Thyroid gland (tissue), 4 donors: ENCODE data around the gene ARMH3. TPM values are rescaled to one million over a fixed set of nuclear protein-coding genes. Genes with fewer than 3 reads are reported as not detected.
A peak's percentile ranks its signal among the peaks of the same experiment; 100 is the strongest.
"Not testable (repeated sequence)": the region's sequence is repeated elsewhere in the genome, so short reads cannot be mapped to it uniquely, and the experiment has no call there.

Source experiments
- DNase-seq, 2 donors: peaks; one replicate each; pipeline ENCODE4 v3.0.0-alpha.2; 2019
- H3K27ac ChIP-seq, 3 donors: fragments of 200-600 bp; sonication (generic); 1 replicate in 2 of 3; 2 replicates in 1 of 3; pipeline ENCODE4 v1.5.1; 2016 to 2019; ENCODE audit warnings: mild to moderate bottlenecking in 1 of 3, moderate library complexity in 1 of 3
- H3K27me3 ChIP-seq: fragments of 200-600 bp; sonication (generic); one replicate; pipeline ENCODE4 v1.5.1; 2019
- H3K36me3 ChIP-seq, 2 donors: fragments of 200-600 bp; sonication (generic); one replicate each; pipeline ENCODE4 v1.5.1; 2016 to 2019
- H3K4me1 ChIP-seq, 2 donors: fragments of 200-600 bp; sonication (generic); one replicate each; pipeline ENCODE4 v1.5.1; 2017 to 2019
- H3K4me3 ChIP-seq, 3 donors: fragments of 200-600 bp; sonication (generic); replicated peaks in 1 of 3; 1 replicate in 2 of 3; 2 replicates in 1 of 3; pipeline ENCODE4 v1.5.1; 2016; ENCODE audit warnings: mild to moderate bottlenecking in 1 of 3
- H3K9me3 ChIP-seq: fragments of 200-600 bp; sonication (generic); one replicate; pipeline ENCODE4 v1.5.1; 2017
- POLR2A ChIP-seq, 2 donors: fragments of 450-650 bp; IDR thresholded peaks; one replicate each; pipeline ENCODE4 v1.6.1; 2017; ENCODE audit warnings: antibody characterized with exemption in 2 of 2, mild to moderate bottlenecking in 2 of 2, moderate library complexity in 1 of 2
- WGBS, 2 donors: methylation state at CpG; one replicate each; pipeline ENCODE4 v1.1.5; 2017; 5-methylcytosine and 5-hydroxymethylcytosine counted together
- intact Hi-C: fragments of 100-400 bp; cut with DNase I; formaldehyde crosslinking; loops from one replicate; pipeline ENCODE4 v1.15.1; 2023
- total RNA-seq, 4 donors: library from RNA; depleted of rRNA; stranded (reverse); fragments of >200 nt; gene quantifications; one replicate each; pipeline ENCODE4 v1.2.3, GENCODE V29; 2016
- TF ChIP-seq, protein P1 (sequence below), 6 experiments: fragments of 200-600 bp in 3 of 6; fragments of 450-650 bp in 3 of 6; sonication (generic) in 3 of 6; IDR thresholded peaks; one replicate each; pipeline ENCODE4 v1.5.1; 2016 to 2019; ENCODE audit warnings: antibody characterized with exemption in 6 of 6, mild to moderate bottlenecking in 2 of 6, inconsistent platforms in 1 of 6, moderate library complexity in 1 of 6

ARMH3 gene
- total RNA-seq, 4 donors from 2014 or later, result 14.2 to 21.2 (median 18.3) TPM

DNA sequence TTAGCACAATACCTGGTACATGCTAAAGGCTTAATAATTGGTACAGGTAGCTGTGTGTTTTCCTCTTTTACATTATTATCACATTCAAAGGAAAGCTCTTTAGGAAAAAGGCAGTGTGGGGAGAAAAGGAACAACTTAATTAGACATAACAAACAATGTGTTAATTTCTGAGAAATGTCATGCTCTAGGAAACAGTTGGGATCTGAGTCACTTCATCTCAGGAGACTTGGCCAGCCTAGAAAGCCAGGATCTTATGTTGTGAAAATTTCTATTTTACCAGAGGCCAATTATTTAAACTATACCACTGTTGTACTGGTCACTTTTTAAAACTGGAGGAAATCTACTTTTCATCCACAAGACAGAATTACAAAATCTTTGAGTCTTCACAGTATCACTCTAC lies 39.6 kb downstream of the ARMH3 start:
- Histone ChIP-seq H3K27me3 (no peaks in the 10 kb centered on the region), H3K4me1 (no peaks in the 10 kb centered on the region), H3K36me3 (peaks cover 10 to 17% of the 10 kb centered on the region in 2 donors), H3K27ac (no peak overlapping the region), H3K9me3 (no peaks in the 10 kb centered on the region), H3K4me3 (no peak overlapping the region)
- no peak for DNase-seq
- TF ChIP-seq, protein P1, sequence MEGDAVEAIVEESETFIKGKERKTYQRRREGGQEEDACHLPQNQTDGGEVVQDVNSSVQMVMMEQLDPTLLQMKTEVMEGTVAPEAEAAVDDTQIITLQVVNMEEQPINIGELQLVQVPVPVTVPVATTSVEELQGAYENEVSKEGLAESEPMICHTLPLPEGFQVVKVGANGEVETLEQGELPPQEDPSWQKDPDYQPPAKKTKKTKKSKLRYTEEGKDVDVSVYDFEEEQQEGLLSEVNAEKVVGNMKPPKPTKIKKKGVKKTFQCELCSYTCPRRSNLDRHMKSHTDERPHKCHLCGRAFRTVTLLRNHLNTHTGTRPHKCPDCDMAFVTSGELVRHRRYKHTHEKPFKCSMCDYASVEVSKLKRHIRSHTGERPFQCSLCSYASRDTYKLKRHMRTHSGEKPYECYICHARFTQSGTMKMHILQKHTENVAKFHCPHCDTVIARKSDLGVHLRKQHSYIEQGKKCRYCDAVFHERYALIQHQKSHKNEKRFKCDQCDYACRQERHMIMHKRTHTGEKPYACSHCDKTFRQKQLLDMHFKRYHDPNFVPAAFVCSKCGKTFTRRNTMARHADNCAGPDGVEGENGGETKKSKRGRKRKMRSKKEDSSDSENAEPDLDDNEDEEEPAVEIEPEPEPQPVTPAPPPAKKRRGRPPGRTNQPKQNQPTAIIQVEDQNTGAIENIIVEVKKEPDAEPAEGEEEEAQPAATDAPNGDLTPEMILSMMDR (IDR thresholded peaks at IDR 0.05), result no peak
- no peak for TF ChIP-seq POLR2A (IDR thresholded peaks at IDR 0.05)
- intact Hi-C loops, result no loop called here

DNA sequence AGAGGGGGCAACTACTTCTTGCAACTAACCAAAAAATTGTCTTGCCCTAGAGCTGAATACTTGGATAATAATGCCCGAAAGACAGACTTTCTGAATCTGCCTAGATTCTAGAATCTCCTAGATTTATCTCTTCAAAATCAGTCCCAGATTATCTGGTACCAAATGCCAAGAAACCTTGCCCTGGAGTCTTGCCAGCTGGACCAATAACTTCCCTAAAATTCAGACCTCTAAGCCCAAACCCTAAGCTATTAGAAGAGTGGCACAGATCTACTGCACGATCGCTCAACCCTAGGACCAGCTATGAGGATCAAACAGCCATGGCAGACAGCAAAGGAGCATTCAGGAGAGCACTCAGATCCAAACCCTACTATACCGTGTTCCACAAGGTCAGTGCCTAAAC lies 45.0 kb downstream of the ARMH3 start:
- no peak for TF ChIP-seq POLR2A (IDR thresholded peaks at IDR 0.05)
- TF ChIP-seq, protein P1 (IDR thresholded peaks at IDR 0.05), result no peak
- no peak overlapping the region for H3K4me3 ChIP-seq
- peaks cover 13 to 17% of the 10 kb centered on the region in 2 donors for H3K36me3 ChIP-seq
- WGBS, 2 donors, result 79 to 88% methylated on average over 4 of the region's 4 CpGs
- intact Hi-C loops, result no loop called here
- peak in 1 of 2 donors; percentile 6 for DNase-seq
- H3K27ac ChIP-seq, result no peak overlapping the region
- no peaks in the 10 kb centered on the region for H3K27me3 ChIP-seq
- H3K9me3 ChIP-seq, result no peaks in the 10 kb centered on the region
- H3K4me1 ChIP-seq, result peaks cover 0 to 3% of the 10 kb centered on the region in 2 donors

DNA sequence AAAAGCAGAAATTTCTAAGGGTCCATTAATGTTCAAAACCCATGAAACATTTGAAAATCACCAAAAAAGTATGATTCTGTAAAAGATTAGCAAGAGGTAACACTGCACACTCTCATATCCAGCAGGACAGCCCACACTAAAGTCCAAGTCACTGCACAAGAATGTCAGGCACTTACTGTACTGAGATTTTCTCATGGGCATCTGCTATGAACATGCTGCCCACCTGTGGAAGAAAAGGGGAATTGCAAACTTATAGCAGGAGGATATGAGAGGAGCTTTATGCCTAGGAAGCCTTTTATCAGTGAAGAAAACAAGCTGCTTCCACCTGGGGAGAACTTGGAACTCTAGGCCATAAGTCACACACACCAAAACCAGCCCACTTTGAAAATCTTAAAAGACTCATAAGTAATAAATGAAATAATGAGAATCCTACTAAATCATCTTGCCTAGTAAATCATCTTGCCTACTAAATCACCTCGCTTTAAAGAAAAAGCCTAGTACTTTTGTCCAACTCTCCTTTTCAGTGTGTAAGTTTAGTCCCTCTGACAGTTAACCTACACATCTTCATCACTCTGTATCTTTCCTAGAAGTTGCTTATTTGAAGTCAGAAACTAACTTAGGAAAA lies 46.1 kb downstream of the ARMH3 start:
- WGBS, 2 donors, result 92 to 97% methylated on average over 1 of the region's 1 CpG
- H3K4me3 ChIP-seq, result no peak overlapping the region
- H3K36me3 ChIP-seq, result peaks cover 15 to 17% of the 10 kb centered on the region in 2 donors

DNA sequence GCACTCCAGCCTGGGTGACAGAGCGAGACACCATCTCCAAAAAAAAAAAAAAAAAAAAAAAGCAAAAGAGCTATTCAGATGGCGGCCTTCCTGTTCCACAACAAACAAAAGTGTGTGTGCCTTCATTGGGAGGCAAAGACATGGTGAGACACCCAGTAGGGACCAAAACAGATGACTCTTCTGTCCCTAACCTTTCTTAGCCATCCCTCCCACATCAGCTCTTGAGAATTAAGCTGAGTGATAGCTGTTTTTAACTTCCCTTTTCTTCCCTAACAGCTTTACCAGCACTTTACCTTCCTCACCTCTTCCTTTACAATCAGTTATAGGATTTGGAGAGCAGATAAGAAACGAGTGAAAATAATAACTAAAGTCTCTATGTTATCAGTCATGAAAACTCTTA lies 48.2 kb downstream of the ARMH3 start:
- intact Hi-C loops, result loop anchor here (2.0 to 5.0 kb wide), 2 partner anchors 115 to 167 kb away; no protein-coding TSS in a partner anchor
- Histone ChIP-seq H3K9me3 (no peaks in the 10 kb centered on the region), H3K4me3 (no peak overlapping the region), H3K4me1 (peaks cover 0 to 3% of the 10 kb centered on the region in 2 donors), H3K27ac (no peak overlapping the region), H3K36me3 (peaks cover 10 to 15% of the 10 kb centered on the region in 2 donors), H3K27me3 (no peaks in the 10 kb centered on the region)
- TF ChIP-seq, protein P1 (IDR thresholded peaks at IDR 0.05), result no peak
- TF ChIP-seq POLR2A (IDR thresholded peaks at IDR 0.05), result no peak
- 81 to 83% methylated on average over 3 of the region's 3 CpGs for WGBS, 2 donors
- no peak for DNase-seq

More for the DNA sequence above, 46.1 kb downstream of the ARMH3 start:
- intact Hi-C loops, result loop anchor here (2.0 to 5.0 kb wide), 2 partner anchors 118 to 169 kb away; no protein-coding TSS in a partner anchor
- TF ChIP-seq, protein P1 (IDR thresholded peaks at IDR 0.05), result peak; percentile 69 to 98 (median 90)
- TF ChIP-seq POLR2A (IDR thresholded peaks at IDR 0.05), result no peak
- Histone ChIP-seq H3K4me1 (peaks cover 0 to 3% of the 10 kb centered on the region in 2 donors), H3K27me3 (no peaks in the 10 kb centered on the region), H3K9me3 (no peaks in the 10 kb centered on the region), H3K27ac (no peak overlapping the region)
- DNase-seq, result peak; percentile 53 to 55

DNA sequence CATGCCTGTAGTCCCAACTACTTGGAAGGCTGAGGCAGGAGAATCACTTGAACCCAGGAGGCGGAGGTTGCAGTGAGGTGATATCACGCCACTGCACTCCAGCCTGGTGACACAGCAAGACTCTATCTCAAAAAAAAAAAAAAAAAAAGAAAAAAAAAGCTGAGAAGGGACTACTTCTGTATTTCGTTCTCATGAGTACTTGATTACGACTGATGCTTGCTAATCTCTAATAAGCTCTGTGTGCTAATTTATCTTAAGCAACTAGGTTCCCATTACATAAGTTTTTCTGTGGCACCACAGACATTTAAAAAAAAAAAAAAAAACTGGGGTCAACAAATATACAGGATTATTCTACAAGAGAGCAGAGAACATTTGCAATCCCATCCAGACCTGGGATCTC lies 48.9 kb downstream of the ARMH3 start:
- H3K27me3 ChIP-seq, H3K27ac ChIP-seq, H3K4me1 ChIP-seq, H3K36me3 ChIP-seq, H3K4me3 ChIP-seq, H3K9me3 ChIP-seq, DNase-seq: not testable (repeated sequence)
- intact Hi-C loops, result loop anchor here (5.0 kb wide), 1 partner anchor 115 kb away; no protein-coding TSS in a partner anchor
- 97 to 98% methylated on average over 4 of the region's 4 CpGs for WGBS, 2 donors
